K562 (cell line): ENCODE results near the gene ANKRD10. TPM values are rescaled to one million over a fixed set of nuclear protein-coding genes. Genes with fewer than 3 reads are reported as not detected.
A peak's percentile ranks its signal among the peaks of the same experiment; 100 is the strongest.

Experiments
- ATAC-seq: fragments of 200-7000 bp; cut with Tn5 transposase; 3 replicates; pipeline ENCODE4 v1.9.1; 2020; ENCODE audit warnings: moderate library complexity
- Bru-seq: library from RNA; stranded (reverse); fragments of 400-500 nt; gene quantifications from one replicate; lab custom pipeline; 2021; lab: Mats Ljungman, UMichigan
- BruChase-seq, 2 experiments: library from RNA; stranded (reverse); fragments of 400-500 nt; gene quantifications; one replicate each; lab custom pipeline; 2021; lab: Mats Ljungman, UMichigan
- BruUV-seq: library from RNA; stranded (reverse); fragments of 400-500 nt; replicated peaks from 2 replicates; lab custom pipeline; 2021; lab: Mats Ljungman, UMichigan
- CTCF ChIA-PET: fragments of 300-600 bp; formaldehyde crosslinking; extraction: SDS; loops from one replicate; lab custom pipeline; 2021; ENCODE audit warnings: low intra/inter-chr PET ratio; lab: Yijun Ruan, JAX
- POLR2A ChIA-PET: fragments of 300-600, 350-650 bp; sonication (Branson Sonifier 250); formaldehyde crosslinking; extraction: SDS; loops from one replicate; lab custom pipeline; 2021; ENCODE audit warnings: antibody characterized with exemption, inconsistent platforms; lab: Yijun Ruan, JAX
- DNase-seq, 4 experiments: peaks; one replicate each; pipeline versions ENCODE4 v3.0.0 to v3.0.0-alpha.2; 2011 to 2018; ENCODE audit warnings: low spot score in 3 of 4, mixed read lengths in 3 of 4; ENCODE audit errors: extremely low read depth in 1 of 4
- FAIRE-seq: peaks from 2 replicates; lab custom pipeline; 2011; peaks lifted over from hg19 to GRCh38; lab: Jason Lieb, UNC
- H2AFZ ChIP-seq: 2 replicates; pipeline ENCODE4 v1.6.0; 2011; ENCODE audit warnings: low read depth, low read length, control low read depth, inconsistent platforms
- H3K27ac ChIP-seq: fragments of 200-600 bp; 3 replicates; pipeline ENCODE4 v1.8.0; 2011; ENCODE audit warnings: low read depth, mild to moderate bottlenecking, control low read depth, inconsistent platforms, low read length, moderate library complexity, mixed read lengths; ENCODE audit errors: extremely low read depth
- H3K27me3 ChIP-seq, 2 experiments: fragments of 300-600 bp in 1 of 2; 2 replicates in 1 of 2; 3 replicates in 1 of 2; pipeline versions ENCODE4 v1.6.0 to v1.8.0; 2011; ENCODE audit warnings: inconsistent platforms in 2 of 2, low read length in 2 of 2, mild to moderate bottlenecking in 1 of 2, mixed read lengths in 1 of 2, moderate library complexity in 1 of 2; ENCODE audit not compliant: control insufficient read depth in 2 of 2, insufficient read depth in 2 of 2
- H3K36me3 ChIP-seq: fragments of 300-600 bp; 3 replicates; pipeline ENCODE4 v1.8.0; 2011; ENCODE audit warnings: mild to moderate bottlenecking, low read length, inconsistent platforms; ENCODE audit not compliant: control insufficient read depth, insufficient read depth
- H3K4me1 ChIP-seq, 2 experiments: fragments of 200-600 bp in 1 of 2; replicated peaks in 1 of 2; 2 replicates in 1 of 2; 3 replicates in 1 of 2; pipeline versions ENCODE4 v1.5.1 to v1.8.0; 2011; ENCODE audit warnings: inconsistent platforms in 2 of 2, low read length in 2 of 2, mild to moderate bottlenecking in 1 of 2, mixed read lengths in 1 of 2, moderate library complexity in 1 of 2; ENCODE audit not compliant: control insufficient read depth in 2 of 2, insufficient read depth in 2 of 2
- H3K4me2 ChIP-seq: 2 replicates; pipeline ENCODE4 v1.6.1; 2011; ENCODE audit warnings: low read length, control low read depth, inconsistent platforms, mixed read lengths; ENCODE audit not compliant: insufficient read depth
- H3K4me3 ChIP-seq: fragments of 200-600 bp; sonication (generic), shearing (Covaris generic); 2 replicates; pipeline ENCODE4 v1.5.1; 2016; ENCODE audit warnings: control low read depth, inconsistent platforms
- H3K79me2 ChIP-seq: fragments of 200-600 bp; 3 replicates; pipeline ENCODE4 v1.8.0; 2011; ENCODE audit warnings: low read length, inconsistent platforms; ENCODE audit not compliant: control insufficient read depth, insufficient read depth
- H3K9ac ChIP-seq, 2 experiments: 2 replicates each; pipeline versions ENCODE4 v1.6.0 to v1.6.1; 2011; ENCODE audit warnings: low read depth in 2 of 2, low read length in 2 of 2, control low read depth in 1 of 2, inconsistent platforms in 1 of 2, mild to moderate bottlenecking in 1 of 2, mixed read lengths in 1 of 2; ENCODE audit not compliant: insufficient read depth in 1 of 2
- H3K9me1 ChIP-seq: one replicate; pipeline ENCODE4 v1.6.0; 2011; ENCODE audit warnings: inconsistent platforms, mild to moderate bottlenecking, low read length, moderate library complexity; ENCODE audit not compliant: control insufficient read depth, insufficient read depth
- H3K9me3 ChIP-seq: replicated peaks from 2 replicates; pipeline ENCODE4 v1.5.1; 2011; ENCODE audit warnings: low read depth, low read length, inconsistent platforms; ENCODE audit not compliant: control insufficient read depth, insufficient read depth
- H4K20me1 ChIP-seq: replicated peaks from 2 replicates; pipeline ENCODE4 v1.6.1; 2011; ENCODE audit warnings: low read length, inconsistent platforms, mixed read lengths; ENCODE audit not compliant: control insufficient read depth, insufficient read depth
- CCAR2 ChIP-seq: fragments of 200-400 bp; formaldehyde crosslinking; IDR thresholded peaks from 2 replicates; pipeline ENCODE4 v1.6.1; 2017; ENCODE audit warnings: mild to moderate bottlenecking, low read depth, low read length
- HIVEP1 ChIP-seq: fragments of 250-450 bp; sonication (Bioruptor Pico); IDR thresholded peaks from 2 replicates; pipeline ENCODE4 v1.4.0; 2020; ENCODE audit warnings: mild to moderate bottlenecking
- KLF10 ChIP-seq: fragments of 250-450 bp; sonication (Bioruptor Pico); IDR thresholded peaks from 2 replicates; pipeline ENCODE4 v1.6.1; 2021; ENCODE audit warnings: matching md5 sums
- RNF219 ChIP-seq: fragments of 250-450 bp; sonication (Bioruptor Pico); IDR thresholded peaks from 2 replicates; pipeline ENCODE4 v1.5.0; 2022; ENCODE audit warnings: mild to moderate bottlenecking
- TAF7 ChIP-seq: fragments of 450-650 bp; IDR thresholded peaks from 2 replicates; pipeline ENCODE4 v1.6.1; 2016; ENCODE audit warnings: missing genetic modification characterization, missing compliant biosample characterization
- TRIM24 ChIP-seq, 2 experiments: fragments of 450-650 bp; IDR thresholded peaks; 2 replicates each; pipeline ENCODE4 v1.6.1; 2016
- YY1 ChIP-seq, 3 experiments: IDR thresholded peaks; 2 replicates each; pipeline ENCODE4 v1.6.1; 2011; ENCODE audit warnings: low read length in 2 of 3, mild to moderate bottlenecking in 2 of 3, moderate library complexity in 2 of 3, borderline replicate concordance in 1 of 3, control low read depth in 1 of 3, low read depth in 1 of 3; ENCODE audit not compliant: insufficient read depth in 3 of 3, insufficient replicate concordance in 2 of 3, control insufficient read depth in 1 of 3, insufficient read length in 1 of 3; ENCODE audit errors: extremely low read depth in 1 of 3
- ZNF175 ChIP-seq: fragments of 200-800 bp; sonication (Bioruptor generic); IDR thresholded peaks from 2 replicates; pipeline ENCODE4 v1.6.1; 2016; ENCODE audit warnings: low read depth, mild to moderate bottlenecking, missing genetic modification characterization, missing compliant biosample characterization
- ZNF212 ChIP-seq: fragments of 450-650 bp; formaldehyde crosslinking; IDR thresholded peaks from 2 replicates; pipeline ENCODE4 v1.4.0; 2020; ENCODE audit warnings: mild to moderate bottlenecking
- ZNF395 ChIP-seq: fragments of 200-800 bp; sonication (Bioruptor generic); IDR thresholded peaks from 2 replicates; pipeline ENCODE4 v1.6.1; 2017; ENCODE audit warnings: missing genetic modification characterization, missing compliant biosample characterization
- ZNF408 ChIP-seq: fragments of 250-450 bp; sonication (Bioruptor Pico); IDR thresholded peaks from 2 replicates; pipeline ENCODE4 v1.4.0; 2020; ENCODE audit warnings: low read depth, mild to moderate bottlenecking, moderate library complexity
- WGBS: fragments of 100-300 bp; shearing (Covaris generic); methylation state at CpG from one replicate; pipeline ENCODE4 v1.1.6; 2016; ENCODE audit warnings: low coverage, mixed read lengths; ENCODE audit not compliant: insufficient coverage; ENCODE audit errors: missing lambda C conversion rate; 5-methylcytosine and 5-hydroxymethylcytosine counted together
- in situ Hi-C: fragments of 300-500 bp; cut with MboI; formaldehyde crosslinking; loops from 4 replicates; pipeline ENCODE4 v1.15.0; 2018; ENCODE audit warnings: inconsistent platforms, mixed read lengths
- intact Hi-C: fragments of 100-400 bp; cut with micrococcal nuclease; formaldehyde crosslinking; loops from 2 replicates; pipeline ENCODE4 v1.14.2; 2022
- long read RNA-seq, 3 experiments: library from polyadenylated mRNA in 2 of 3; library from RNA in 1 of 3; unstranded in 2 of 3; stranded (forward) in 1 of 3; transcript quantifications; one replicate each; pipeline ENCODE4 v2.0.0, GENCODE V29; 2019 to 2022
- polyA minus RNA-seq, 3 experiments: library from RNA; depleted of rRNA, polyadenylated mRNA; stranded (reverse); fragments of >200 nt; gene quantifications; 2 replicates each; pipeline ENCODE4 v1.2.3, GENCODE V29; 2011
- polyA plus RNA-seq, 8 experiments: library from polyadenylated mRNA; depleted of rRNA in 4 of 8; stranded (reverse) in 5 of 8; unstranded in 3 of 8; fragments of >200 nt; fragmentation: Nextera tagmentation in 2 of 8; fragmentation: Illumina TruSeq in 1 of 8; extraction: Ambion mirVana in 2 of 8; extraction: Trizol in 1 of 8; gene quantifications; 2 replicates each; pipeline versions ENCODE4 v1.2.1 to v1.2.3, GENCODE V29; 2011 to 2014; ENCODE audit warnings: inconsistent platforms in 1 of 8, missing spikeins in 1 of 8
- total RNA-seq, 7 experiments: library from RNA; depleted of rRNA in 6 of 7; stranded (reverse); fragments of >200 nt in 6 of 7; fragmentation: Illumina TruSeq in 2 of 7; extraction: Trizol in 2 of 7; gene quantifications; 2 replicates each; pipeline versions ENCODE4 v1.2.1 to v1.2.3, GENCODE V29; 2011 to 2021; ENCODE audit warnings: low replicate concordance in 1 of 7

Gene ANKRD10
- 178 and 324 TPM in 2 replicates for total RNA-seq (2011; cell fraction: chromatin; rRNA removed; ENCODE audit: low replicate concordance)
- 159 and 175 TPM in 2 replicates for total RNA-seq (2011; cell fraction: nucleolus; rRNA removed)
- 205 and 428 TPM in 2 replicates for total RNA-seq (2011; cell fraction: nucleoplasm; rRNA removed)
- total RNA-seq (2014; rRNA removed) (45.0 and 50.2 TPM in 2 replicates), total RNA-seq (2014; rRNA removed; fragmentation: Illumina TruSeq; extraction: Trizol) (53.0 and 67.7 TPM in 2 replicates), total RNA-seq (2015; rRNA removed; fragmentation: Illumina TruSeq; extraction: Trizol) (45.4 and 61.9 TPM in 2 replicates), total RNA-seq (2021) (46.9 and 55.0 TPM in 2 replicates), polyA plus RNA-seq (2011; rRNA removed) (169 and 183 TPM in 2 replicates), polyA plus RNA-seq (2014; fragmentation: Illumina TruSeq; extraction: Trizol) (21.7 and 23.2 TPM in 2 replicates), polyA plus RNA-seq (2014; fragmentation: Nextera tagmentation; extraction: Ambion mirVana) (10 to 100 TPM; 22.1 to 31.0 TPM), polyA plus RNA-seq (2014; rRNA removed) (36.8 and 40.2 TPM in 2 replicates), polyA minus RNA-seq (2011; rRNA and poly(A)+ RNA removed) (108 and 129 TPM in 2 replicates), Bru-seq, nascent RNA (percentile 94 among the genes with signal in this experiment), BruChase-seq, experiment 1, labeled RNA remaining after a 2-hour chase (percentile 95 among the genes with signal in this experiment), BruChase-seq, experiment 2, labeled RNA remaining after a 6-hour chase (percentile 95 among the genes with signal in this experiment)
- 54.2 and 61.3 TPM in 2 replicates for polyA plus RNA-seq (2011; cell fraction: cytosol; rRNA removed)
- 416 and 593 TPM in 2 replicates for polyA plus RNA-seq (2011; cell fraction: nucleus; rRNA removed)
- 32.3 and 57.8 TPM in 2 replicates for polyA plus RNA-seq (2012)
- 91.0 and 108 TPM in 2 replicates for polyA minus RNA-seq (2011; cell fraction: cytosol; rRNA and poly(A)+ RNA removed)
- polyA minus RNA-seq (2011; cell fraction: nucleus; rRNA and poly(A)+ RNA removed): 588 and 736 TPM in 2 replicates
- long read RNA-seq, experiment 1, transcript ANKRD10-202 (5 exons, 1,193 nt): minor isoform, 5 of 81 reads
- long read RNA-seq, experiment 1, transcript ANKRD10-201 (6 exons, 2,495 nt): major isoform, 20 of 81 reads
- long read RNA-seq, experiment 1, partial matches to known transcripts: 30 of 81 reads
- long read RNA-seq, experiment 1, other reads (novel, unspliced or antisense): 24 of 81 reads
- long read RNA-seq, experiment 2, partial matches to known transcripts: 12 of 20 reads
- long read RNA-seq, experiment 2, other reads (novel, unspliced or antisense): 2 of 20 reads
- long read RNA-seq, experiment 3, transcript ANKRD10-201 (6 exons, 2,495 nt): major isoform, 6 of 41 reads
- long read RNA-seq, experiment 3, partial matches to known transcripts: 13 of 41 reads
- long read RNA-seq, experiment 3, other reads (novel, unspliced or antisense): 18 of 41 reads

DNA sequence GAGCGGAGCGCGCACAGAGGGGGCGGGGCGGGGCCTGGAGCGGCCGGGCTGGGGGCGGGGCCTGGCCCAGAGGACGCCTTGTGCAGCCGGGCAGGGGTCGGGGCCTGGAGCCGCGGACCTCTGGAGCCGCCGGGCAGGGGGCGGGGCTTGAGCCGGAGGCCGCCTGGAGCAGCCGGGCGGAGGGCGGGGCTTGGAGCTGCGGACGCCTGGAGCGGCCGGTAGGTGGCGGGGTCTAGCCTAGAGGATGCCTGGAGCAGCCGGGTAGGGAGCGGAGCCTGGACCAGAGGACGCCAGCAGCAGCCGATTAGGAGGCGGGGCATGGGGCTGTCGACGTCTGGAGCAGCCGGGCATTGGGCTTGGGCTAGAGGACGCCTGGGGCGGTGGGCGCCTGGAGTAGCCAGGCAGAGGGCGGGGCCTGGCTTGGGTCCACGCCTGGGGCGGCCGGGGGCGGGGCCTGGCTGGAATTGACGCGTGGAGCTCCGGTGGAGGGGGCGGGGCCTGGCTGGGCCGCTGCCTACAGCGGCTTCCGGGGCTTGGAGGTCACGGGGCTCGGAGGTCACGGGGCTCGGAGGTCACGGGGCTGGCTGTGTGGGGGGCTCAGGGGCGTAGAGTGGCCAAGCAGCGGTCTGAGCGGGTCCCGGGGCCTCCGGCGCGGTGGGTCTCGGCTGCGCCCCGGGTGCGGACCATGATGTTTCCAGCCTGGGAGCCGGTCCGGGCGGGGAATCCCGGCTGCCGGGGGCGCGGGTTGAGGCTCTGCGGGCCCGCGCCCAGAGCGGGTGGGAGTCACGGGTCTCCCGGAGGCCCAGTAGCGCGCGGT lies at the start of gene ANKRD10:
Gene ANKRD10, minus strand, starts transcription at position 13 of the 817 bp plus-strand sequence. CDS start 135 bp downstream, outside the sequence.
- peak within 1 kb of the TSS; percentile 90 for H3K4me2 ChIP-seq
- H3K4me1 ChIP-seq: peaks cover 4 to 18% of the 10 kb centered on the region in 2 experiments; a peak in 4 of 5 replicates
- H4K20me1 ChIP-seq: peaks cover 18% of the 10 kb centered on the region
- H3K9me1 ChIP-seq: no peaks in the 10 kb centered on the region
- in situ Hi-C loops (no loop called here), intact Hi-C loops (loop anchor here (2.0 to 10.0 kb wide), 4 partner anchors 40 to 460 kb away; partner anchors contain the start of gene ING1)
- WGBS: 0% methylated on average over 9 of the region's 81 CpGs
- peak within 1 kb of the TSS; percentile 86 for H2AFZ ChIP-seq
- H3K27me3 ChIP-seq: no peaks in the 10 kb centered on the region
- DNase-seq: peak; percentile 86 to 96 (median 92)
- peak within 1 kb of the TSS; percentile 94 for H3K27ac ChIP-seq
- ATAC-seq: peak; percentile 87
- CTCF ChIA-PET: no interaction called here
- BruUV-seq: no TSS peak
- FAIRE-seq: peak; percentile 42
- peak within 1 kb of the TSS; percentile 88 to 99 for H3K9ac ChIP-seq
- POLR2A ChIA-PET: interaction anchor here (1.3 to 1.6 kb wide), 3 partner anchors 9 to 22 kb away, joined by 3 to 6 read pairs (median 5); no protein-coding TSS in a partner anchor
- peaks cover 53% of the 10 kb centered on the region for H3K79me2 ChIP-seq
- peak within 1 kb of the TSS; percentile 92 for H3K4me3 ChIP-seq
- peaks cover 16% of the 10 kb centered on the region for H3K36me3 ChIP-seq
- no peaks in the 10 kb centered on the region for H3K9me3 ChIP-seq
- TF ChIP-seq TAF7 (no peak), RNF219 (CRISPR knock-in tag) (no peak), KLF10 (no peak), YY1 (IDR thresholded peaks at IDR 0.05; ENCODE audit: borderline replicate concordance in 1 of 3, control insufficient read depth in 1 of 3, extremely low read depth in 1 of 3, insufficient read depth in 3 of 3, insufficient read length in 1 of 3, insufficient replicate concordance in 2 of 3, low read depth in 1 of 3, low read length in 2 of 3) (peak in 1 of 3 experiments; percentile 34), HIVEP1 (CRISPR knock-in tag) (no peak), TRIM24 (IDR thresholded peaks at IDR 0.05) (no peak), ZNF175 (CRISPR knock-in tag) (no peak), ZNF395 (CRISPR knock-in tag) (no peak), ZNF212 (CRISPR knock-in tag) (no peak), ZNF408 (CRISPR knock-in tag) (no peak), CCAR2 (no peak)
